Measurements from ENCODE around the gene CTNNA3. TPM values are rescaled to one million over a fixed set of nuclear protein-coding genes. Genes with fewer than 3 reads are reported as not detected.
A peak's percentile ranks its signal among the peaks of the same experiment; 100 is the strongest.

Gene CTNNA3
- total and polyA plus RNA-seq, 4 donors: under 0.01 to 39.8 (median 0.09) TPM

GRCh38 chr10:66189271-66189670 is 1506.7 kb downstream of the CTNNA3 start:
- ATAC-seq (ENCODE audit: insufficient read depth, low FRiP score) (no peak), DNase-seq (no peak)
- Histone ChIP-seq H3K4me1 (ENCODE audit: control insufficient read depth in 5 of 5, insufficient read depth in 5 of 5, low read length in 5 of 5) (peaks cover 0 to 6% (median 0%) of the 10 kb centered on the region in 5 donors), H3K4me3 (no peak overlapping the region), H3K36me3 (ENCODE audit: control insufficient read depth in 4 of 4, insufficient read depth in 4 of 4, low read length in 4 of 4) (no peaks in the 10 kb centered on the region), H3K9ac (ENCODE audit: insufficient read depth in 1 of 2, low read length in 2 of 2) (no peak overlapping the region), H3K9me3 (ENCODE audit: control insufficient read depth in 4 of 4, insufficient read depth in 3 of 4, low read length in 3 of 4) (no peaks in the 10 kb centered on the region), H3K27ac (ENCODE audit: low read depth in 1 of 2, low read length in 1 of 2) (no peak overlapping the region), H3K27me3 (ENCODE audit: control insufficient read depth in 3 of 3, insufficient read depth in 3 of 3, low read length in 2 of 3) (no peaks in the 10 kb centered on the region)
- TF ChIP-seq, protein P1, sequence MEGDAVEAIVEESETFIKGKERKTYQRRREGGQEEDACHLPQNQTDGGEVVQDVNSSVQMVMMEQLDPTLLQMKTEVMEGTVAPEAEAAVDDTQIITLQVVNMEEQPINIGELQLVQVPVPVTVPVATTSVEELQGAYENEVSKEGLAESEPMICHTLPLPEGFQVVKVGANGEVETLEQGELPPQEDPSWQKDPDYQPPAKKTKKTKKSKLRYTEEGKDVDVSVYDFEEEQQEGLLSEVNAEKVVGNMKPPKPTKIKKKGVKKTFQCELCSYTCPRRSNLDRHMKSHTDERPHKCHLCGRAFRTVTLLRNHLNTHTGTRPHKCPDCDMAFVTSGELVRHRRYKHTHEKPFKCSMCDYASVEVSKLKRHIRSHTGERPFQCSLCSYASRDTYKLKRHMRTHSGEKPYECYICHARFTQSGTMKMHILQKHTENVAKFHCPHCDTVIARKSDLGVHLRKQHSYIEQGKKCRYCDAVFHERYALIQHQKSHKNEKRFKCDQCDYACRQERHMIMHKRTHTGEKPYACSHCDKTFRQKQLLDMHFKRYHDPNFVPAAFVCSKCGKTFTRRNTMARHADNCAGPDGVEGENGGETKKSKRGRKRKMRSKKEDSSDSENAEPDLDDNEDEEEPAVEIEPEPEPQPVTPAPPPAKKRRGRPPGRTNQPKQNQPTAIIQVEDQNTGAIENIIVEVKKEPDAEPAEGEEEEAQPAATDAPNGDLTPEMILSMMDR (IDR thresholded peaks at IDR 0.05; ENCODE audit: control extremely low read depth, extremely low read depth): no peak

GRCh38 chr10:66187053-66187733 is 1508.8 kb downstream of the CTNNA3 start:
- no peak for ATAC-seq (ENCODE audit: insufficient read depth, low FRiP score)
- Histone ChIP-seq H3K4me3 (no peak overlapping the region), H3K27me3 (ENCODE audit: control insufficient read depth in 3 of 3, insufficient read depth in 3 of 3, low read length in 2 of 3) (no peaks in the 10 kb centered on the region), H3K36me3 (ENCODE audit: control insufficient read depth in 4 of 4, insufficient read depth in 4 of 4, low read length in 4 of 4) (no peaks in the 10 kb centered on the region), H3K4me1 (ENCODE audit: control insufficient read depth in 5 of 5, insufficient read depth in 5 of 5, low read length in 5 of 5) (peaks cover 0 to 1% (median 0%) of the 10 kb centered on the region in 5 donors), H3K9ac (ENCODE audit: insufficient read depth in 1 of 2, low read length in 2 of 2) (no peak overlapping the region), H3K9me3 (ENCODE audit: control insufficient read depth in 4 of 4, insufficient read depth in 3 of 4, low read length in 3 of 4) (no peaks in the 10 kb centered on the region), H3K27ac (ENCODE audit: low read depth in 1 of 2, low read length in 1 of 2) (no peak overlapping the region)
- 36 to 42% methylated on average over 3 of the region's 3 CpGs for WGBS, 2 donors
- TF ChIP-seq, protein P1 (IDR thresholded peaks at IDR 0.05; ENCODE audit: control extremely low read depth, extremely low read depth): no peak
- DNase-seq: peak in 1 of 3 donors; percentile 35

- H3K9ac ChIP-seq (ENCODE audit: insufficient read depth in 1 of 2, low read length in 2 of 2): no peak overlapping the region
- H3K36me3 ChIP-seq (ENCODE audit: control insufficient read depth in 4 of 4, insufficient read depth in 4 of 4, low read length in 4 of 4): no peaks in the 10 kb centered on the region
- 81 to 91% methylated on average over 2 of the region's 2 CpGs for WGBS, 2 donors
- H3K4me1 ChIP-seq (ENCODE audit: control insufficient read depth in 5 of 5, insufficient read depth in 5 of 5, low read length in 5 of 5): peaks cover 0 to 11% (median 0%) of the 10 kb centered on the region in 5 donors
- no peak overlapping the region for H3K27ac ChIP-seq (ENCODE audit: low read depth in 1 of 2, low read length in 1 of 2)
- no peaks in the 10 kb centered on the region for H3K27me3 ChIP-seq (ENCODE audit: control insufficient read depth in 3 of 3, insufficient read depth in 3 of 3, low read length in 2 of 3)
- no peak for DNase-seq
- H3K9me3 ChIP-seq (ENCODE audit: control insufficient read depth in 4 of 4, insufficient read depth in 3 of 4, low read length in 3 of 4): no peaks in the 10 kb centered on the region
- TF ChIP-seq, protein P1 (IDR thresholded peaks at IDR 0.05; ENCODE audit: control extremely low read depth, extremely low read depth): no peak
- no peak for ATAC-seq (ENCODE audit: insufficient read depth, low FRiP score)
- no peak overlapping the region for H3K4me3 ChIP-seq
These were observed 1513.0 kb downstream of the CTNNA3 start for GRCh38 chr10:66183028-66183427.
